Measurements from ENCODE around the gene TOP2A.

The TOP2A gene

DNA sequence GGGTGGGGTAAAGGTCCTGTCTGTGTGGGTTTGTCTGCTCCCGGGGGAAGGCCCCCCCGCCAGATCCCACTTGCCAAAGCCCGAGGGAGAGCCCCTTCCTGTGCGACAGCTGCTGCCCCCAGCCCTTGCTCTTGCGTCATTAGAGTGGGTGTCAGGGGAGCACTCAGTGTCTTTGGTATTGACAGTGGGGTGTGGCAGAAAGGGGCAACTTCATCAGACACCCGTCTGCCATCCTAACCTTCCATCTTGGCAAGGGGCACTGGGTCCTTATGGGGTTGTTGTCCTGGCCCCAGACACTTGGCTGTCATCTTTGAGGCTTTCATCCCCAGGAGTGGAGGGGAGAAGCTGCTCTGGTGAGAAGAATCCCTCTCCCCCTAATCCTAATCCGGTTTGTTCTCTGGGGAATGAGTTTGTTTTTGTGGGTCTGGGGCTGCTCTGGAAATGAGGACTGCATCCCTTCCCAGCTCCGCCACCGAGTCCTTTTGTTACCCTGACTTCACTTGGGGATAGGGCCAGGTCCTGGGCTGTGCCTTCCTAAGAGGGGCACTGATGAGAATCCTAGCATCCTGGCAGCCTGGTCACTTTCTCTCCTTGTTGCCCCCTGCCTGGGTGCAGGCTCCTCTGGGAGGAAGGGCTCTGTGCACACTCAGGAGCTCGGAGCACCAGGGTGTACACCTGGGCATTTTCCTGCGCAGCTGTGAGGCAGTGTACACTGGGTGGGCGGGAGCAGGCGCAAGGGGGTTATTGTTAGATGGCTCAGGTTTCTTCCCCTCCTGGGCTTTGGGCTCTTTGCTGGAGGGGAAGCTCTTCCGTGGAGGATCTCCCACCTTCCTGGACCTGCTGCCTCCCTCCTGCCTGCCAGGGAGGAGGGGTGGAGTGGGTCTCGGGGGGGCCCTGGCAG is 74.2 kb downstream of the TOP2A start:
- DNase-seq = no peak

DNA sequence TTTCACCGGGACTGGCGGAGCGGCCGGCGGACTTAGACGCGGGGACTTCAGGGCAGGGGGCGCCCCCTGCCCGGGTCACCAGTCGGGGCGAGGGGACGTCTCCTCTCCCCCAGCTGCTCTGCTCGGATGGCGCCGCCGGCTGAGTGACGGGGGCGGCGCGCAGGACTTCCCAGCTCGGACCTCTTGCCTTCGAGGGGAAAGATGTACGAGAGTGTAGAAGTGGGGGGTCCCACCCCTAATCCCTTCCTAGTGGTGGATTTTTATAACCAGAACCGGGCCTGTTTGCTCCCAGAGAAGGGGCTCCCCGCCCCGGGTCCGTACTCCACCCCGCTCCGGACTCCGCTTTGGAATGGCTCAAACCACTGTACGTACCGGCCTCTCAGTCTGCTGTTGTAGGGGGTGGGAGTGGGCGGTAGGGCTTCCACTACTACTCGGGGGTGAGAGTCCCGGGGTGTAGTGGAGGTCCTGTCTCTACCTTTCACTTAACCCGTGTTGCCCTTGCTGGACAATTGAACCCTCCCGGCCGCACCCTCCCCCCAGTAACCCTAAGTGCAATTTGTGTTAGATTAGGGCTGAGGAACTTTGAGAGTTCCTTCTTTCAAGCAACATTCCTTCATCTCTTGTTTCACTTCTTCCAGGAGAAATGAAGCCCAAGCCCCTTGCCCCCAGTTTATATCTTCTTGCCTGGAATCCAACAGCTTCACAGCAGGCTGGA is 75.0 kb downstream of the TOP2A start:
- DNase-seq = no peak

DNA sequence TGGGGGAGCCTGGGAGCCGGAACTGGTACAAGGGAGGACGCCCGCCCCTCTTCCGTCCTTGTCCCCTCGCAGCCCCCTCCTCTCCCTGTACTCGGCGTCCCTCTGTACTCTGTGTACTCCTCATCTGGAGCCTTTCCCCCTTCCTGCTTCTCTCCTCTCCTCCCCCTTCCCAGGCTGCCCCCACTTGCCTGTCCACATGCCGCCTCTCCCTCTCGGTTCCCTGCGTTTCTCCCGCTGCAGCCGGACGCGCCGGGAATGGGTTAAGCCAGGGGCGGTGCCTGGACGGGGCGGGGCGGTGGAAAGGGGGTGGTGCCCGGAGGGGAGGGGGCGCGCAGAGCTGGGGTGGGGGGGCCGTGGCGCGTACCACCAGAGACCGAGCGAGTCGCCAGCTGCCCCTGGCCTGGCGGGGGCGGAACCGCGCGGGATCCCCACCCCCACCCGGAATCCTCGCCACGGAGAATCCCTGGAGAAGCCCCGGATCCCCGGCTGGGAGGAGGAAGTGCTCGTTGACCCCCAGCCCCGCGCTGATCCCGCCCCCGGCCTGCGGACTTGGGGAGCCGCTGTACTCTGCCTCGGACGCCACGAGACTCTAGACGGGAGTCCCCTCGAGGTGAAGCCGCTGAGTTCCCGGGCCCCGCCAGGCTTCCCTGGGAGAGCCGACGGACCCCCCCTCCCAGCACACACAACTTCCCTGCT is 75.7 kb downstream of the TOP2A start:
- DNase-seq = peak; percentile 49

DNA sequence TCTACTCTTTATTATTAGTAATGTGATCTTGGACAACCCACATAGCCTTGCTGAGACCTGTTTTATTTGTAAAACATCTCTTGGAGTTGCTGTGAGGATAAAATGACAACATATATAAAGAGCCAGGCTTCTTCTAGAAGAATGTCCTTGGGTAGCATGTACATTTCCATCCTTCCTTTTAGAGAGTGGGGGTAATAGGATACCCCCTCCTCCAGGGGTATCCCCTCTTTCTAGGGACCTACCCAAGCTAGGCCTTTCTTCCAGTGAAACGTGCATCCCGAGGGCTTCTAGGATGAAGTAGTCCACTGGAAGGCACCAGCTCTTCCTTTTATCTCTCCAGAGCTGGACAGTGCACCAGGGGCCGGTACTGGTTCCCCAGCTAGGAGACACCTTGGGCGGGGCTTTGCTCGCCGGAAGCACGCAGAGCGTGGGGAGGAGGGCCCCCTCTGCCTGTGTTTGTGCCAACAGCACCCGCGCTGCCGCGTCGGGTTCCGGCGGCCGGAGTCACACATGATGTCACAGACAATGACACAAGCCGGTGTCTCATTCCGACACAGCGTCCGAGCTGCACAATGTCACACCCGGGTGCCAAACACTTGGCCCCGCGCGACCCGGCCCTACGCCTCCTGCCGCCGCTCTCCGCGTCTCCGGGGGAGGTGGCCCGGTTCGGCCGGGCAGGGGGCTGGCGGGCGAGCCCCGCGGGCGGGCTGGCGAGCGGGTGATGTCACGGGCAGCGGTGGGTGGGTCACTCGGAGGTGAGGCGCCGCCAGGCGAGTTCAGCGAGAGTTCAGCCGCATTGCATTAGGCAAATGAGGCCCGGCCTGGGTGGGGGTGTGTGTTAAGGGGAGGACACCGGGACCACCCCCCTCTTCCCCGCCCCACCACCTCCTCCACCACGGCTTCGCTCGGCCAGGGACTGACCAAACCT is 76.6 kb downstream of the TOP2A start:
- peak; percentile 93 for DNase-seq

DNA sequence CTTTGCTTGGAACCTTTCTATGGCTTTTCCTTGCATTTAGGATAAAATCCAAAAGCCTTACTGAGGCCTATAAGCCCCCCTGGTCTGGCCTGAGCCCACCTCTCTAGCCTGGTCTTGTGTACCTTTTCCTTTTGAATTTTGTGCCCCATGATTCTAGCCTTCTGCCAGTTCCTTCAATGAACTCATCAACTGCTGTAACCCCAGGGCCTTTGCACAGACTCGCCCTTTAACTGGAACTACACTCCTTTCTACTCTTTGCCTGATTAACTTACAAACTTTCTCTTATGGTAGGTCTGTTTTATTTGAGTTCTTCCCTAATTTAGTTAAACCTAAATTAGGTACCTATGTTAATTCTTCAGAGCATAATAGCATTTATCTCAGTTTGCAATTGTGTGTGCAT is 77.4 kb downstream of the TOP2A start:
- DNase-seq = no peak

DNA sequence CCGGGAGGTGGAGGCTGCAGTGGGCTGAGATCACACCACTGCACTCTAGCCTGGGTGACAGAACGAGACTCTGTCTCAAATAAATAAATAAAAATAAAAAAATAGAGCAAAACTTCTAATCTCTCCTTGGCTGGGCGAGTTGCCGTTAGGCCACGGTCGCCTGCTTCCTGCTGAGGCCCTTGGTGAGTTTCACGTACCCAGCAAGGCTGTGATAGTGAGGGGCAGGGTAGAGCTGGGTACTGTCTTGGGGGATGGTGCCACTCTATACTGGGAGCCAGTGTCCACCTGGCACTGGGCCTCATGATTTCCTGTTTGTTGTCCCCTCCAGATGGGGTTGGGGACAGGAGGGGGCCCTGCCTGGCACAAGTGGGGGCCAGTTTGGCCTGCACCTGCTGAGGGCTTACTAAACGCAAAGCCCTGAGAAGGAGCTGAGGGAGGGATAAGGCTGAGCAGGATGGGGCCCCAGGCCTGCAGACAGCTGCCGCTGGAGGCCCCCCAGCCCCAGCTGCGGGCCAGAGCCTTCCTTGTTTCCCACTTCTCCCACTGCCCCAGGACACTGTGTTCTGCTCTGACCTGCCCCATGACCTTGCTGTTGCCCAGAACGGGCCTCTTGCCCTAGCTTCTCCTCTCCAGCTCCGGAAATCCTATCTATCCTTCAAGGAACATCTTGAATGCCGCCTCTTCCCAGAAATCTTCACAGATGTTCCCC is 78.6 kb downstream of the TOP2A start:
- DNase-seq = no peak

Data from CD4-positive, alpha-beta T cell treated with Interleukin-10 for 1 hour (primary cell).